Measurements from ENCODE around the gene OR5B21. TPM values are rescaled to one million over a fixed set of nuclear protein-coding genes. Genes with fewer than 3 reads are reported as not detected.

OR5B21 gene
- polyA plus RNA-seq, 1 experiment: not detected

GRCh38 chr11:58505849-58506248 lies 2.1 kb downstream of the OR5B21 start:
- TF ChIP-seq CTCF (IDR thresholded peaks at IDR 0.05; ENCODE audit: insufficient read depth, low read depth, low read length): no peak
- Histone ChIP-seq H3K4me3 (ENCODE audit: low read depth, low read length) (no peak overlapping the region), H3K27me3 (ENCODE audit: control insufficient read depth, insufficient read depth, low read length) (no peaks in the 10 kb centered on the region), H3K36me3 (ENCODE audit: control insufficient read depth, insufficient read depth, low read length) (no peaks in the 10 kb centered on the region)
- no peak for DNase-seq (ENCODE audit: low read depth)
- ChIA-PET POLR2A (no interaction called here), CTCF (interaction anchor here (1.3 to 2.5 kb wide), 3 partner anchors 8 to 1048 kb away, joined by 3 to 12 read pairs (median 3); partner anchors contain the start of gene BTBD18)

GRCh38 chr11:58504232-58504631 lies 3.7 kb downstream of the OR5B21 start:
- H3K36me3 ChIP-seq (ENCODE audit: control insufficient read depth, insufficient read depth, low read length): no peaks in the 10 kb centered on the region
- no peak overlapping the region for H3K4me3 ChIP-seq (ENCODE audit: low read depth, low read length)
- ChIA-PET POLR2A (no interaction called here), CTCF (interaction anchor here (2.5 kb wide), 1 partner anchor 10 kb away, joined by 12 read pairs; no protein-coding TSS in a partner anchor)
- TF ChIP-seq CTCF (IDR thresholded peaks at IDR 0.05; ENCODE audit: insufficient read depth, low read depth, low read length): no peak
- no peak for DNase-seq (ENCODE audit: low read depth)
- no peaks in the 10 kb centered on the region for H3K27me3 ChIP-seq (ENCODE audit: control insufficient read depth, insufficient read depth, low read length)

GRCh38 chr11:58503361-58503856 lies 4.5 kb downstream of the OR5B21 start:
- CTCF ChIA-PET: interaction anchor here (1.1 to 2.5 kb wide), 5 partner anchors 8 to 20 kb away, joined by 3 to 12 read pairs (median 4); no protein-coding TSS in a partner anchor
- no peaks in the 10 kb centered on the region for H3K27me3 ChIP-seq (ENCODE audit: control insufficient read depth, insufficient read depth, low read length)
- no peak for TF ChIP-seq CTCF (IDR thresholded peaks at IDR 0.05; ENCODE audit: insufficient read depth, low read depth, low read length)
- no peak for DNase-seq (ENCODE audit: low read depth)
- H3K4me3 ChIP-seq (ENCODE audit: low read depth, low read length): no peak overlapping the region
- POLR2A ChIA-PET: no interaction called here
- no peaks in the 10 kb centered on the region for H3K36me3 ChIP-seq (ENCODE audit: control insufficient read depth, insufficient read depth, low read length)

GRCh38 chr11:58502004-58502403 lies 5.9 kb downstream of the OR5B21 start:
- Histone ChIP-seq H3K36me3 (ENCODE audit: control insufficient read depth, insufficient read depth, low read length) (no peaks in the 10 kb centered on the region), H3K27me3 (ENCODE audit: control insufficient read depth, insufficient read depth, low read length) (no peaks in the 10 kb centered on the region), H3K4me3 (ENCODE audit: low read depth, low read length) (no peak overlapping the region)
- ChIA-PET CTCF (interaction anchor here (1.1 to 1.4 kb wide), 3 partner anchors 7 to 22 kb away, joined by 3 to 5 read pairs (median 4); no protein-coding TSS in a partner anchor), POLR2A (no interaction called here)
- TF ChIP-seq CTCF (IDR thresholded peaks at IDR 0.05; ENCODE audit: insufficient read depth, low read depth, low read length): no peak
- DNase-seq (ENCODE audit: low read depth): no peak

- ChIA-PET CTCF (no interaction called here), POLR2A (no interaction called here)
- no peak for DNase-seq (ENCODE audit: low read depth)
- no peaks in the 10 kb centered on the region for H3K27me3 ChIP-seq (ENCODE audit: control insufficient read depth, insufficient read depth, low read length)
- no peak for TF ChIP-seq CTCF (IDR thresholded peaks at IDR 0.05; ENCODE audit: insufficient read depth, low read depth, low read length)
- H3K36me3 ChIP-seq (ENCODE audit: control insufficient read depth, insufficient read depth, low read length): no peaks in the 10 kb centered on the region
- no peak overlapping the region for H3K4me3 ChIP-seq (ENCODE audit: low read depth, low read length)
These were observed 9.4 kb downstream of the OR5B21 start for GRCh38 chr11:58498464-58498863.
